NCI-H345 treated with DMSO at 0.1 percent for 48 hours (cell line): ENCODE data around the gene MT4.
A peak's percentile ranks its signal among the peaks of the same experiment; 100 is the strongest.

Source experiments
- DNase-seq: peaks from one replicate; lab custom pipeline; 2025; ENCODE audit not compliant: unreplicated experiment; lab: John Stamatoyannopoulos, UW

The MT4 gene

GRCh38 chr16:56564793-56565477, at the start of gene MT4:
MT4 (plus strand) TSS chr16:56565073; CDS start chr16:56565129, 56 bp downstream.
- no peak for DNase-seq

- no peak for DNase-seq
These were observed 49.2 kb upstream of the MT4 start for GRCh38 chr16:56515665-56516064.

- DNase-seq, result no peak
These were observed 47.7 kb upstream of the MT4 start for GRCh38 chr16:56517206-56517605.

GRCh38 chr16:56518425-56518824, 46.4 kb upstream of the MT4 start:
- no peak for DNase-seq

GRCh38 chr16:56519459-56520250, 45.2 kb upstream of the MT4 start, which contains the start of gene BBS2:
BBS2 (minus strand) TSS chr16:56520024; CDS start chr16:56519862, 162 bp downstream.
- DNase-seq, result peak; percentile 39

- DNase-seq, result no peak
These were observed 44.7 kb upstream of the MT4 start for GRCh38 chr16:56520251-56520577.

- no peak for DNase-seq
These were observed 39.6 kb upstream of the MT4 start for GRCh38 chr16:56525236-56525635.

- no peak for DNase-seq
These were observed 34.0 kb upstream of the MT4 start for GRCh38 chr16:56530872-56531271.

GRCh38 chr16:56532714-56533113, 32.2 kb upstream of the MT4 start:
- no peak for DNase-seq

GRCh38 chr16:56534847-56535383, 30.0 kb upstream of the MT4 start:
- no peak for DNase-seq

- DNase-seq, result no peak
These were observed 26.5 kb upstream of the MT4 start for GRCh38 chr16:56538331-56538730.

GRCh38 chr16:56539656-56540055, 25.2 kb upstream of the MT4 start:
- DNase-seq, result no peak

GRCh38 chr16:56542039-56542438, 22.8 kb upstream of the MT4 start:
- DNase-seq, result no peak

- DNase-seq, result no peak
These were observed 17.5 kb upstream of the MT4 start for GRCh38 chr16:56547120-56547948.

- no peak for DNase-seq
These were observed 16.8 kb upstream of the MT4 start for GRCh38 chr16:56547949-56548567.

- DNase-seq, result no peak
These were observed 15.7 kb upstream of the MT4 start for GRCh38 chr16:56549161-56549560.

GRCh38 chr16:56549744-56550385, 15.0 kb upstream of the MT4 start:
- DNase-seq, result no peak

- no peak for DNase-seq
These were observed 12.8 kb upstream of the MT4 start for GRCh38 chr16:56551796-56552738.

GRCh38 chr16:56554441-56554840, 10.4 kb upstream of the MT4 start:
- no peak for DNase-seq
